ENCODE measurements around the gene SH3PXD2A.

GRCh38 chr10:103618575-103619423 lies 236.6 kb downstream of the SH3PXD2A start:
- TF ChIP-seq POLR2A (IDR thresholded peaks at IDR 0.05) (no peak), CTCF (IDR thresholded peaks at IDR 0.05) (no peak)
